Fibroblast of skin of right biceps (primary cell): Measurements from ENCODE around the gene PRSS2.
A peak's percentile ranks its signal among the peaks of the same experiment; 100 is the strongest.
"Not testable (repeated sequence)": the region's sequence is repeated elsewhere in the genome, so short reads cannot be mapped to it uniquely, and the experiment has no call there.

ENCODE experiments used
- DNase-seq: peaks from one replicate; pipeline ENCODE4 v3.0.0-alpha.2; 2013

Gene PRSS2

DNA sequence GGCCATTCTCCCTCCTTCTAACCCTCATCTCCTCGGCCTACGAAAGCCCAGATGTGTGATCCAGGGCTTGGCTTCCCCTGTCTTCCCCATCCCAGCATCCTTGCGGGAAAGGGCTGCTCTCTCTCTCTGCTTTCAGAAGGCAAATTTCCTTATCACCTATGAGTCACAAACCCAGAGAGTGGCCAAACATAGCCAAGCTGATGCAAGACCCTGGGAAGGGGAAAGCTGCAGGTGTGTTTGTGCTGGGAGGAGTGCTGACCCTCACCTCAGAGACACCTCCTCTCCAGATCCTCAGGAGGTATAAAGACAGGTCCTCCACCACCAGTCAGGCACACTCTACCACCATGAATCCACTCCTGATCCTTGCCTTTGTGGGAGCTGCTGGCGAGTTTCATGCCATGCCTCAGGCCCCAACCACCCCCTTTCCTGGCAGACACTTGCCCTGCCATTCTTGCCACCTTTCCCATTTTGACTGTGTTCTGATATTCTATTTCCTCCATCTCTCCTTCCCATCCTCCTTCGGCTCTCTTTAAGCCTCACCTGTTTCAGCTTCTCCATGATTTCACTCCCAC, 10.6 kb upstream of the PRSS2 start:
- DNase-seq, result no peak

GRCh38 chr7:142761606-142762005, 9.2 kb upstream of the PRSS2 start:
- not testable (repeated sequence) for DNase-seq

DNA sequence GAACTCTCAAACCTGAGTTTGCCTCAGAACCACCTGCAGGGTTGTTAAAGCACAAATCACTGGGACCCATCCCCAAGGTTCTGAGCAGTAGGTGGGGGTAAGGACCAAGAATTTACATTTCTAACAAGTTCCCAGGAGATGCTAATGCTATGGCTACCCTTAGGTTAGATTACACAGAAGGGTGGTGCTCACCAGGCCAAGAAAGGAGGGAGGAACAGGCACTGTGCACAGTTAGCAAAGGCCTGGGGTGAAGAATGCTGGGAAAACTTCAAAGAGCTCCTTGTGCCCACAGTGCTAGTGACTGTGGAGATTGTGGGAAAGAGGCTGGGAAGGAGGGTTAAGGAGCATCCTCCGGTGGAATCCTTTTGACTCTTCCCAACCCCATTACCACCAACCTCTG, 8.7 kb upstream of the PRSS2 start:
- DNase-seq, result no peak

- no peak for DNase-seq
Measured at GRCh38 chr7:142767451-142767850, 3.3 kb upstream of the PRSS2 start.

GRCh38 chr7:142767861-142768260, 2.9 kb upstream of the PRSS2 start:
- no peak for DNase-seq

DNA sequence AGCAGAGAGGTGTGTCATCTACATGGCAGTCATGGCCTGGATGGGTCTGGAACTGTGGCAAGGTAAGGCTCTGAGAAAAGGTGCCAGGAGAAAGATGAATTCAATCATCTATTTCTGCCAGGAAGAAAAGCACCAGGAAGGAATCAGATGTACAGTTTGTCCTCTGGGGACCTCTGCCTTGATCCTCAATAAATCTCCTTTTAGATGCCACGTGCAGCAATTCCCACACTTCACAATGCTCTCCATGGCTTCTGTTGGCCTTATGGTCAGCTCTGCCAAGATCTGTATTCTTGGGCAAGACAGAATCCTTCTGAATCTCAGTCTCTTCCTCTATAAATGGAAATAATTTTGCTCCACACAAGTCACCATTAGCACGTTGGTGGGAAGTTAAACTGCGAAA, 1.9 kb upstream of the PRSS2 start:
- DNase-seq, result not testable (repeated sequence)

DNA sequence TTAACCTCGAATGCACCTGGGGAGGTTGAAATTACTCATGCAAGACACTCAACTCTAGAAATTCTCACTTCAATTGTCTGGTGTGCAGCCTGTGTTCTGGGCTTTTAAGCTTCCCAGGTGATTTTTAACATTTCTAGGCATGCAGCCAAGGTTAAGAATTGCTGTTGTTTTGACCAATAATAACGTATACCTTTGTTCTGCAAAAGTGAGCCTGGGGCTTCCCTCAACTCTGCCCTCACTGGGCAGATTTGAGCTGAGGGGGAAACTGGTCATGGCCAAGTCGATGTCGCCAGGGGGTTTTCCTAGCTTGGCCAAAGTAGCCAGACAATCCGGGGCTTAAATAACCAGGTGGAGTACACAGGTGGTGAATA, 568 bp downstream of the PRSS2 start:
- no peak for DNase-seq

DNA sequence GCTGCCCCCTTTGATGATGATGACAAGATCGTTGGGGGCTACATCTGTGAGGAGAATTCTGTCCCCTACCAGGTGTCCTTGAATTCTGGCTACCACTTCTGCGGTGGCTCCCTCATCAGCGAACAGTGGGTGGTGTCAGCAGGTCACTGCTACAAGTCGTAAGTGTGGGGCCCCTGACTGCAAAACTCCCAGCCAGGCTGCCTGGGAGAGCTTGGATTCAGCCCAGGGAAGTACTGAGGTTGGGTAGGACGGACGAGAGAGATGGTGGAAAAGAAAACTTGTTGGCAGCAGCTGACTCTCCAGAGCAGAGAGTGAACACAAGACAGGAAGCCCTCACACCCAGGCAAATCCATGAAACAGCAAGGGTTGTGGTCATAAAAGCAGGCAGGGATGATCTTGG, 1.3 kb downstream of the PRSS2 start:
- DNase-seq, result no peak

DNA sequence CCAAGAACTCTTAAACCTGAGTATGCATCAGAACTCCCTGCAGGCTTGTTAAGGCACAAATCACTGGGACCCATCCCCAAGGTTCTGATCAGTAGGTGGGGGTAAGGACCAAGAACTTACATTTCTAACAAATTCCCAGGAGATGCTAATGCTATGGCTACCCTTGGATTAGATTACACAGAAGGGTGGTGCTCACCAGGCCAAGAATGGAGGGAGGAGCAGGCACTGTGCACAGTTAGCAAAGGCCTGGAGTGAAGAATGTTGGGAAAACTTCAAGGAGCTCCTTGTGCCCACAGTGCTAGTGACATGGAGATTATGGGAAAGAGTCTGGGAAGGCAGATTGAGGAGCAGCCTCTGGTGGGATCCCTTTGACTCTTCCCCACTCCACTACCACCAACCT, 1.9 kb downstream of the PRSS2 start:
- no peak for DNase-seq

DNA sequence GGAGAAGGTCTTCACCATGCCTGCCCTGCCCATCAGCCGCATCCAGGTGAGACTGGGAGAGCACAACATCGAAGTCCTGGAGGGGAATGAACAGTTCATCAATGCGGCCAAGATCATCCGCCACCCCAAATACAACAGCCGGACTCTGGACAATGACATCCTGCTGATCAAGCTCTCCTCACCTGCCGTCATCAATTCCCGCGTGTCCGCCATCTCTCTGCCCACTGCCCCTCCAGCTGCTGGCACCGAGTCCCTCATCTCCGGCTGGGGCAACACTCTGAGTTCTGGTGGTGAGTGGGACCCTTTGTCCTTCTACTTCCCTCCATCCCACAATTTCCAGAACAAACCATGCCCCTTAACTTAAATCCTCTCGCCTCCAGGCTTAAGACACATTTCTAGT, 2.5 kb downstream of the PRSS2 start:
- DNase-seq, result no peak

- no peak for DNase-seq
Measured at GRCh38 chr7:142773937-142774744, 3.4 kb downstream of the PRSS2 start.

DNA sequence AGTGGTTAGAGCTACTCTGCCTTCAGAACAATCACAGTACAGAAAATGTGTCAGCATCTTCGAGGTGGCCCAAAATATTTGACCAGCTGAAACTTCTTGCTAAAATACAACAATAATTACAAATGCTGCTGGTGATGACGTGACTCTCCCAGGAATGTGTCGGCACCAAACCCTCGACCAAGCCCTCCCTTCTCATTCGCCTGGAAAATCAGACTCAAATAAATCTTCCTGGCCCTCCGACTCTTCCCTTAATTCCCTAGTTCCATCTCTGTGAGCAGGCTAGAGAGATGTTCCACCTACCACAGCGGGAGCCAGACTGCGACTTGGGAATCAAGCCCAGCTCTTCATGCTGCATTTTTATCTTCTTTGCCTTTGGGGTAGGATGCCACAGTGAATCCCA, 4.1 kb downstream of the PRSS2 start:
- peak; percentile 31 for DNase-seq

- DNase-seq, result not testable (repeated sequence)
Measured at GRCh38 chr7:142775351-142776115, 4.8 kb downstream of the PRSS2 start.

GRCh38 chr7:142776206-142776844, 5.6 kb downstream of the PRSS2 start:
- DNase-seq, result no peak

GRCh38 chr7:142776845-142777225, 6.1 kb downstream of the PRSS2 start:
- DNase-seq, result not testable (repeated sequence)

- no peak for DNase-seq
Measured at GRCh38 chr7:142777318-142777717, 6.5 kb downstream of the PRSS2 start.

GRCh38 chr7:142782922-142783900, 12.4 kb downstream of the PRSS2 start:
- peak; percentile 89 for DNase-seq

GRCh38 chr7:142784096-142784495, 13.3 kb downstream of the PRSS2 start:
- no peak for DNase-seq

GRCh38 chr7:142784716-142785115, 13.9 kb downstream of the PRSS2 start:
- DNase-seq, result no peak

DNA sequence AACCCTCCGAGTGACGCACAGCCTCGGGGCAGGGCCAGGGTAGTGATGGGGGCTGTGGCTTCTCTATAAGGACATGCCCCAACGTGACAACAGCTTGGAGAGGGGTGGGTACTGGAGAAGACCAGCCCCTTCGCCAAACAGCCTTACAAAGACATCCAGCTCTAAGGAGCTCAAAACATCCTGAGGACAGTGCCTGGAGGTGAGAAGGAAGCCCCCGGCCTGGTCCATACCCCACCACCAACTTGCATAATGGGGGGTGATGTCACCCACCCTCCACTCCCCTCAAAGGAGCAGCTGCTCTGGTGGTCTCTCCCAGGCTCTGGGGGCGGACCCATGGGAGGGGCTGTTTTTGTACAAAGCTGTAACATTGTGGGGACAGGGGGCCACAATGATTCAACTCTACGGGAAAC, 15.1 kb downstream of the PRSS2 start:
- DNase-seq, result no peak

DNA sequence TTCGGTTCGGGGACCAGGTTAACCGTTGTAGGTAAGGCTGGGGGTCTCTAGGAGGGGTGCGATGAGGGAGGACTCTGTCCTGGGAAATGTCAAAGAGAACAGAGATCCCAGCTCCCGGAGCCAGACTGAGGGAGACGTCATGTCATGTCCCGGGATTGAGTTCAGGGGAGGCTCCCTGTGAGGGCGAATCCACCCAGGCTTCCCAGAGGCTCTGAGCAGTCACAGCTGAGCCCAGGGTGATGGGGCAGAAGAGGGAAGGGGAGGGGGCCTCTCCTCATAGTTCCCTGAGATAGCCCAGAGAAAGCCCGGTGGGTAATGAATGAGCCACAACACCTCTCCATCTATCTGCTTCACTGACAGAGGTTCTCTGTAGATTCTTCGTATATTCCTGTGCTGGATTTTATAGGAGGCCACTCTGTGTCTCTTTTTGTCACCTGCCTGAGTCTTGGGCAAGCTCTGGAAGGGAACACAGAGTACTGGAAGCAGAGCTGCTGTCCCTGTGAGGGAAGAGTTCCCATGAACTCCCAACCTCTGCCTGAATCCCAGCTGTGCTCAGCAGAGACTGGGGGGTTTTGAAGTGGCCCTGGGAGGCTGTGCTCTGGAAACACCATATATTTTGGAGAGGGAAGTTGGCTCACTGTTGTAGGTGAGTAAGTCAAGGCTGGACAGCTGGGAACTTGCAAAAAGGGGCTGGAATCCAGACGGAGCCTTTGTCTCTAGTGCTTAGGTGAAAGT, 16.4 kb downstream of the PRSS2 start:
- DNase-seq, result no peak

GRCh38 chr7:142787783-142788182, 17.0 kb downstream of the PRSS2 start:
- no peak for DNase-seq
